ENCODE data around the gene SAP30BP.

- TF ChIP-seq, protein P1, sequence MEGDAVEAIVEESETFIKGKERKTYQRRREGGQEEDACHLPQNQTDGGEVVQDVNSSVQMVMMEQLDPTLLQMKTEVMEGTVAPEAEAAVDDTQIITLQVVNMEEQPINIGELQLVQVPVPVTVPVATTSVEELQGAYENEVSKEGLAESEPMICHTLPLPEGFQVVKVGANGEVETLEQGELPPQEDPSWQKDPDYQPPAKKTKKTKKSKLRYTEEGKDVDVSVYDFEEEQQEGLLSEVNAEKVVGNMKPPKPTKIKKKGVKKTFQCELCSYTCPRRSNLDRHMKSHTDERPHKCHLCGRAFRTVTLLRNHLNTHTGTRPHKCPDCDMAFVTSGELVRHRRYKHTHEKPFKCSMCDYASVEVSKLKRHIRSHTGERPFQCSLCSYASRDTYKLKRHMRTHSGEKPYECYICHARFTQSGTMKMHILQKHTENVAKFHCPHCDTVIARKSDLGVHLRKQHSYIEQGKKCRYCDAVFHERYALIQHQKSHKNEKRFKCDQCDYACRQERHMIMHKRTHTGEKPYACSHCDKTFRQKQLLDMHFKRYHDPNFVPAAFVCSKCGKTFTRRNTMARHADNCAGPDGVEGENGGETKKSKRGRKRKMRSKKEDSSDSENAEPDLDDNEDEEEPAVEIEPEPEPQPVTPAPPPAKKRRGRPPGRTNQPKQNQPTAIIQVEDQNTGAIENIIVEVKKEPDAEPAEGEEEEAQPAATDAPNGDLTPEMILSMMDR (IDR thresholded peaks at IDR 0.05) = peak in 1 of 2 donors; percentile 23
- TF ChIP-seq POLR2A (IDR thresholded peaks at IDR 0.05) (no peak), POLR2AphosphoS5 (IDR thresholded peaks at IDR 0.05) (peak in 1 of 3 donors; percentile 47)
These were observed 27.2 kb upstream of the SAP30BP start for GRCh38 chr17:75639771-75640555.

Data from suprapubic skin (tissue), 4 donors.